Right lung (tissue), 5 donors: Measurements from ENCODE around the gene ZNF205. TPM values are rescaled to one million over a fixed set of nuclear protein-coding genes. Genes with fewer than 3 reads are reported as not detected.
"Not testable (repeated sequence)": the region's sequence is repeated elsewhere in the genome, so short reads cannot be mapped to it uniquely, and the experiment has no call there.

ENCODE experiments used
- DNase-seq, 2 donors: peaks; one replicate each; pipeline ENCODE4 v3.0.0-alpha.2; 2013
- polyA plus RNA-seq, 5 donors: library from polyadenylated mRNA; unstranded; fragments of 120-200 nt; gene quantifications; one replicate each; pipeline versions ENCODE4 v1.2.1 to v1.2.3, GENCODE V29; 2013; ENCODE audit warnings: inconsistent platforms in 1 of 5, low replicate concordance in 1 of 5; ENCODE audit not compliant: insufficient read length in 5 of 5, insufficient read depth in 1 of 5

ZNF205 gene
- polyA plus RNA-seq, 5 donors: 12.6 to 20.4 (median 14.8) TPM

- no peak for DNase-seq
Observed at GRCh38 chr16:3148256-3149192, 36.1 kb downstream of the ZNF205 start.

DNA sequence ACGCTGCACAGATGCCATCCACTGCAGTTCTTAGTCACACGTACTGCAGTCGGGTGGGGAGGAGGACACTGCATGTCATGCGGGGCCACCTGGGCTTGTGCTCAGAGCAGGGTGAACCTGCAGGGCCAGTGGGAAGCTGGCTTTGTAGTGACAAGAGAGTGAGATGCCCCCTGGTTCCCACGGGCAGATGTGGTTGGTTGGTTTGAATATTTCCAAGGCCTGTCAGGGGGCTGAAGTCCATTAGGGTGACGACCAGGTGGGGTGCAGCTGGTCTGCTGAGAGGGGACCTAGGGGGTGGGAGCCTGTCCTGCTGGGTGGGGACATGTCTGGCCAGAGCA is 36.8 kb downstream of the ZNF205 start:
- no peak for DNase-seq

DNA sequence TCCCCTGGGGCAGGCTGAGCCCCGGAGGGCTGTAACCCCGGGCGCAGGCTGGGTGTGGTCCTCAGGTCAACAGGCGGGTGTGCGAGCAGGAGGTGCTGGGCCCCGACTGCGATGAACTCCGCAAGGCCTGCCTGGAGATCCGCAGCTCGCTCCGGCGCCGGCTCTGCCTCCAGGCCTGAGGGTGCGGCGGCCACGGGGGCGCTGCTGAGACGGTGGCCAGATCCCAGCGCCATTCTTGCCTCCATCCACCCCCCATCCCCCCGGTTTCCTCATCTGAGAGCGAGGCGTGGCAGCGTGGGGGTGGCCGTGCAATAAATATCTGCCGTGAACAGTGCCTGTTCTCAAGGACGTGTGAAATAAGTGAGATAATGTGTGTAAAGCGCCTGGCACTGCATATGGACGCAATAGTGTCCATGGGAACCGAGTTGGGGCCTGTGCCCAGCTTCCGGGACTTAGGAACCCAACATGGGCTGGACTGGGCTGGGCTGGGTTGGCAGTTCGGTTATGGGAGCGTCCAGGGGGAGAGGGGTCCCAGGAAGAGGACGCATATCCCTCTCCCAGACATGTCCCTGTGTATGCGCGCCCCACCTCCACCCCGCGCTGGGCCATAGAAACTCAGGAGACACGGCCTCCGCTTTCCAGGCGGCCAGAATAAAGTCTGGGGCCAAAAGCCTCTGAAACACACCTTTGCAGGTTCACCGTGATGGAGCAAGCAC is 37.4 kb downstream of the ZNF205 start:
- peak; percentile 40 to 52 for DNase-seq

DNA sequence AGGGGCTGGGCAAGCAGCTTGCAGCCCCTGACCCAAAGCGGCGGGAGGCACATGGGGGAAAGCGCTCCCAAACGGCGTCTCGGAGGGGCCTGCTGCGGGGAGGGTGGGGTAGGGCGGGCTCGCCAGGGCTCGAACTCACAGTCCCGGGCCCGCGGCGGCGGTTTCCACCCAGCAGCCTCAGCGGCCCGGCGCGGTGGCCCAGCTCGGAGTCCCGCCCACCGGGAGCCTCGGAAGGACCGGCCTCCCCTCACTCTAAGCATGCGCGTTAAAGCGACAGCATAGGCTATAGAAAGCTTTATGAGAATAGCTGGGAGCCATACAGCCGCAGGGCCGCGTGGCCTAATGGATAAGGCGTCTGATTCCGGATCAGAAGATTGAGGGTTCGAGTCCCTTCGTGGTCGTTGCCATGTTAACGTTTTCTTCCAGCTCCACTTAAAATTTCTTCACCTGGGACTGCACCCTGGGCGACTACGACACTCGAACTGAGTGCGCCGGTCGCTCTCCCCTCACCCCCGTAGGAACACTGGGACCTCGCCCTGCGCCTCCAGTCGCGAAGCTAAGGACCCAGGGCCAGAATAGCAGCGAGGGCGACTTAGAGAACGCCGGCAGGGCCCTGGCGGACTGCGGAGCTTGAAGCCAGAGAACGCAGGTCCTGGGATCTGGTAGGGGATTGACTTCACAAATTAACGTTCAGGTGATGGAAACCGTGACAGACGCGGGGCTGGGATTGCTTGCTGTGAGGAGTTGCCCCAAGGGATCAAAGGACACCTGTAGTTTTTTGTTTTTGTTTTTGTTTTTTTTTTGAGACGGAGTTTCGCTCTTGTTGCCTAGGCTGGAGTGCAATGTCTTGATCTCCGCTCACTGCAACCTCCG is 38.2 kb downstream of the ZNF205 start:
- peak; percentile 95 to 98 for DNase-seq

GRCh38 chr16:3152027-3152276 is 39.6 kb downstream of the ZNF205 start:
- DNase-seq: no peak

DNA sequence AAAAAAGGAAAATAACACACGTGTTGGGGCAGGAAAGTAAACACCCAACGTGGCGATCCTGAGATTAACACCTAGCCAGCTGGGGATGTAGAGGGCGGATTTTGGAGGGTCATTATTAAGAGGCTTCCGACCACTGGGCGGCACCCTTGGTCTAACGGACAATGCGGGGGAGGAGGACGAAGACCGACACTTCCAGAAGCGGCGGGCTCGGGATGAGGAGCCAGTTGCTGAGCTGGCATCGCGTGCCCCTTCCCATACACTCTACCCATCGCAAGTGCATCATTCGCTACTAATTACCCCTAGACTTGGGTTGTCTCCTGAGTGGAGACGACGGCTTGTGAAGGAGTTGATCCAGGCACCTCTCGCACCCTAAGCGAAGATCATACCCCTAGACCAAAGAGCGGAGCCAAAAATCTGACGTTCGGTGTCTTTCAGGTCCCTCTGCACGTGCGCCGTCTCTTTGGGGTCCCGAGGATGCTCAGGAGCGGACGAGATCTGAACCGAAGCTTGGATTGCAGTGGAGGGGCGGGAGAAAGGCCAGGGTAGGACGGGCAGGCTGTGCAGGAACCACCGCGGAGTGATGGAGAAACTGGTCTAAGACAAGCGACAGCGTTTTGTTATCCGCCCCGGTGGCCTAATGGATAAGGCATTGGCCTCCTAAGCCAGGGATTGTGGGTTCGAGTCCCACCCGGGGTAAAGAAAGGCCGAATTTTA is 40.0 kb downstream of the ZNF205 start:
- DNase-seq: peak; percentile 82 to 90

DNA sequence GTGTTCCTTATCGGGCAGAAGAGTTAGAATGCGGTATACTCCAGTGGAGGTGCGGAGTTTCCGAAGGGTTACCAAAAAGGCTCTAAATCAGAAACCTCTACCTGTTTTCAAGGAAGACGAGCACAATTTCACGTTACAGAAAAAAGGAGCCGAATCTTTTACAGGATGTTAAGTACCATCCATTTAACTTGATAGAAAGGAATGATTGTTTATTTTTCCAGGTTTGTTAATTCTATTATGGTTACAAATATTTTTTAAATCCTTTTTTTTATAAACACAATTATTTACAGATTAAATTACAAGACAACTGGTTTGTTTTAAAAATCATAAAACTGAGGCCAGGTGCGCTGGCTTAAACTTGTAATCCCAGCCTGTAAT is 40.6 kb downstream of the ZNF205 start:
- no peak for DNase-seq

- DNase-seq: no peak
Observed at GRCh38 chr16:3155181-3155580, 42.8 kb downstream of the ZNF205 start.

- no peak for DNase-seq
Observed at GRCh38 chr16:3155972-3156371, 43.6 kb downstream of the ZNF205 start.

DNA sequence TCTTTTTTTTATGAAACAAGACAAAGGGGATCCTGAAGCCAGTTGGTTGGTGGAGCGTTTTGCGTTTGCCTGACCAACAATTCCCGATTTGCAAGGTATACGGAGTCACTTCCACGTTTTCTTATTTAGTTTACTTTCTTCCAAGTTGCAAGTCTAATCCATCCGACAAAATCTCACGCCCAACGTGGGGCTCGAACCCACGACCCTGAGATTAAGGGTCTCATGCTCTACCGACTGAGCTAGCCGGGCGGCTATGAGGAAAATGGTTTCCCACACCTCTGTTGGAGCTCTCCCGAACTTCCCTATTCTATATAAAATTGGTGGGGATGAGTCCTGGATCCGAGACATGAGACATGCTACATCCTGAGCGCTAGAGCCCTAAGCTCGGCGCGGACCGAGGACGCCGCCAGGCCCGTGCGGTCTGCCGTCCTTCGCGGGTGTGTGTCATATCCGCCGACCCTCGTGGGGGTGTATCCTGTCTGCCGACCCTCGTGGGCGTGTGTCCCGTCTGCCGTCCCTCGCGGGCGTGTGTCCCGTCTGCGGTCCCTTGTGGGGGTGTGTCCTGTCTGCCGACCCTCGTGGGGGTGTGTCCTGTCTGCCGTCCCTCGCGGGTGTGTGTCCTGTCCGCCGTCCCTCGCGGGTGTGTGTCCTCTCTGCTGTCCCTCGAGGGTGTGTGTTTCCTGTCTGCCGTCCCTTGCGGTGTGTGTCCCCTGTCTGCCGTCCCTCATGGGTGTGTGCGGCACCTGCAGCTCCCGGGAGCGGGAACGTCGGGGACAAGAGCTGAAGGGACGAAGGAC is 45.0 kb downstream of the ZNF205 start:
- DNase-seq: peak; percentile 42 to 68

GRCh38 chr16:3158026-3158509 is 45.7 kb downstream of the ZNF205 start:
- DNase-seq: peak in 1 of 2 donors; percentile 29

GRCh38 chr16:3158510-3159314 is 46.3 kb downstream of the ZNF205 start:
- peak; percentile 68 for DNase-seq

- no peak for DNase-seq
Observed at GRCh38 chr16:3161235-3162018, 49.0 kb downstream of the ZNF205 start.

GRCh38 chr16:3164121-3164991 is 52.0 kb downstream of the ZNF205 start:
- no peak for DNase-seq

GRCh38 chr16:3165111-3165822 is 52.9 kb downstream of the ZNF205 start:
- DNase-seq: no peak

GRCh38 chr16:3166505-3166886 is 54.1 kb downstream of the ZNF205 start:
- no peak for DNase-seq

- DNase-seq: not testable (repeated sequence)
Observed at GRCh38 chr16:3168729-3169128, 56.3 kb downstream of the ZNF205 start.
